Neural cell (in vitro differentiated cells): Measurements from ENCODE around the gene C1QC. TPM values are rescaled to one million over a fixed set of nuclear protein-coding genes. Genes with fewer than 3 reads are reported as not detected.

ENCODE experiments used
- H2AFZ ChIP-seq: fragments of 200-600, 300-800 bp; sonication (generic), shearing (Covaris generic); 2 replicates; pipeline ENCODE4 v1.6.0; 2014; ENCODE audit warnings: low read depth, mild to moderate bottlenecking, antibody characterized with exemption, low read length, moderate library complexity
- H3F3A ChIP-seq: fragments of 200-600 bp; shearing (Covaris generic); 2 replicates; pipeline ENCODE4 v1.6.1; 2016; ENCODE audit warnings: mild to moderate bottlenecking, moderate library complexity, mixed read lengths, antibody characterized with exemption, low read length; ENCODE audit not compliant: insufficient read depth, poor library complexity, severe bottlenecking
- H3K27ac ChIP-seq: fragments of 200-600, 300-800 bp; sonication (generic), shearing (Covaris generic); 2 replicates; pipeline ENCODE4 v1.5.1; 2014; ENCODE audit warnings: mild to moderate bottlenecking, low read length, moderate library complexity
- H3K27me3 ChIP-seq: fragments of 300-800, 200-600 bp; sonication (generic), shearing (Covaris generic); 2 replicates; pipeline ENCODE4 v1.6.0; 2014; ENCODE audit warnings: mild to moderate bottlenecking, low read depth, low read length, moderate library complexity; ENCODE audit not compliant: insufficient read depth
- H3K36me3 ChIP-seq: fragments of 300-800, 200-600 bp; sonication (generic), shearing (Covaris generic); 2 replicates; pipeline ENCODE4 v1.5.1; 2014; ENCODE audit warnings: mild to moderate bottlenecking, antibody characterized with exemption, low read length, moderate library complexity; ENCODE audit not compliant: insufficient read depth
- H3K4me2 ChIP-seq: fragments of 300-800, 200-600 bp; sonication (generic), shearing (Covaris generic); 2 replicates; pipeline ENCODE4 v1.6.0; 2014; ENCODE audit warnings: mild to moderate bottlenecking, low read length
- H3K4me3 ChIP-seq: fragments of 300-800, 200-600 bp; sonication (generic), shearing (Covaris generic); 2 replicates; pipeline ENCODE4 v1.5.1; 2014; ENCODE audit warnings: mild to moderate bottlenecking, low read length, moderate library complexity
- H3K79me2 ChIP-seq: fragments of 200-600 bp; shearing (Covaris generic); replicated peaks from 2 replicates; pipeline ENCODE4 v1.6.0; 2014; ENCODE audit warnings: mild to moderate bottlenecking, low read length, moderate library complexity; ENCODE audit not compliant: insufficient read depth
- H3K9ac ChIP-seq: fragments of 300-800, 200-600 bp; sonication (generic), shearing (Covaris generic); 2 replicates; pipeline ENCODE4 v1.6.1; 2016; ENCODE audit warnings: mild to moderate bottlenecking, low read length, mixed read lengths
- H3K9me2 ChIP-seq: fragments of 200-600 bp; shearing (Covaris generic); 2 replicates; pipeline ENCODE4 v1.6.1; 2016; ENCODE audit warnings: mild to moderate bottlenecking, low read length, mixed read lengths; ENCODE audit not compliant: insufficient read depth
- H3K9me3 ChIP-seq: fragments of 200-600, 300-800 bp; sonication (generic), shearing (Covaris generic); 2 replicates; pipeline ENCODE4 v1.6.1; 2016; ENCODE audit warnings: mild to moderate bottlenecking, mixed run types, low read length, moderate library complexity, mixed read lengths
- H4K20me1 ChIP-seq: fragments of 200-600 bp; shearing (Covaris generic); 2 replicates; pipeline ENCODE4 v1.6.1; 2016; ENCODE audit warnings: mild to moderate bottlenecking, mixed run types; ENCODE audit not compliant: insufficient read depth
- EP300 ChIP-seq: fragments of 450-650 bp; conservative IDR thresholded peaks from 2 replicates; pipeline ENCODE4 v1.6.1; 2014; ENCODE audit warnings: antibody characterized with exemption, mild to moderate bottlenecking, moderate library complexity; ENCODE audit not compliant: poor library complexity, severe bottlenecking
- EZH2 ChIP-seq: fragments of 200-600, 300-800 bp; shearing (Covaris generic), sonication (generic); IDR thresholded peaks from 2 replicates; pipeline ENCODE4 v1.6.1; 2014; ENCODE audit warnings: antibody characterized with exemption, low read length, borderline replicate concordance, mild to moderate bottlenecking; ENCODE audit not compliant: insufficient read depth, poor library complexity, severe bottlenecking
- MXI1 ChIP-seq: fragments of 450-650 bp; conservative IDR thresholded peaks from 2 replicates; pipeline ENCODE4 v1.6.1; 2014; ENCODE audit warnings: antibody characterized with exemption, mild to moderate bottlenecking; ENCODE audit not compliant: poor library complexity, severe bottlenecking
- POLR2AphosphoS5 ChIP-seq: IDR thresholded peaks from 2 replicates; pipeline ENCODE4 v1.6.1; 2012
- RAD21 ChIP-seq: fragments of 450-650 bp; conservative IDR thresholded peaks from 2 replicates; pipeline ENCODE4 v1.6.1; 2014; ENCODE audit warnings: antibody characterized with exemption, mild to moderate bottlenecking, moderate library complexity
- SMC3 ChIP-seq: fragments of 450-650 bp; conservative IDR thresholded peaks from 2 replicates; pipeline ENCODE4 v1.6.1; 2014; ENCODE audit warnings: antibody characterized with exemption, mild to moderate bottlenecking, moderate library complexity; ENCODE audit not compliant: poor library complexity
- TAF1 ChIP-seq: IDR thresholded peaks from 2 replicates; pipeline ENCODE4 v1.6.1; 2012; ENCODE audit warnings: low read depth
- polyA plus RNA-seq: library from polyadenylated mRNA; depleted of rRNA; stranded (reverse); fragments of >200 nt; gene quantifications from 2 replicates; pipeline ENCODE4 v1.2.3, GENCODE V29; 2014
- TF ChIP-seq, protein P1 (sequence below): fragments of 450-650 bp; IDR thresholded peaks from 2 replicates; pipeline ENCODE4 v1.5.1; 2014; ENCODE audit warnings: antibody characterized with exemption, mild to moderate bottlenecking, moderate library complexity; ENCODE audit not compliant: poor library complexity, severe bottlenecking
- TF ChIP-seq, protein P2 (sequence below): IDR thresholded peaks from 2 replicates; pipeline ENCODE4 v1.6.1; 2012; ENCODE audit warnings: borderline replicate concordance

C1QC gene
- polyA plus RNA-seq, 1 donor from 2014 or later = not detected

- Histone ChIP-seq H3K4me2 (no peak overlapping the region), H3K9me3 (no peaks in the 10 kb centered on the region), H2AFZ (no peak overlapping the region), H4K20me1 (no peaks in the 10 kb centered on the region), H3F3A (no peaks in the 10 kb centered on the region), H3K79me2 (no peaks in the 10 kb centered on the region), H3K9ac (no peak overlapping the region), H3K27ac (no peak overlapping the region), H3K9me2 (no peaks in the 10 kb centered on the region), H3K27me3 (no peaks in the 10 kb centered on the region), H3K36me3 (no peaks in the 10 kb centered on the region), H3K4me3 (no peak overlapping the region)
- TF ChIP-seq MXI1 (no peak), POLR2AphosphoS5 (no peak), EP300 (no peak), EZH2 (no peak), TAF1 (no peak), RAD21 (no peak), SMC3 (no peak)
- TF ChIP-seq, protein P1, sequence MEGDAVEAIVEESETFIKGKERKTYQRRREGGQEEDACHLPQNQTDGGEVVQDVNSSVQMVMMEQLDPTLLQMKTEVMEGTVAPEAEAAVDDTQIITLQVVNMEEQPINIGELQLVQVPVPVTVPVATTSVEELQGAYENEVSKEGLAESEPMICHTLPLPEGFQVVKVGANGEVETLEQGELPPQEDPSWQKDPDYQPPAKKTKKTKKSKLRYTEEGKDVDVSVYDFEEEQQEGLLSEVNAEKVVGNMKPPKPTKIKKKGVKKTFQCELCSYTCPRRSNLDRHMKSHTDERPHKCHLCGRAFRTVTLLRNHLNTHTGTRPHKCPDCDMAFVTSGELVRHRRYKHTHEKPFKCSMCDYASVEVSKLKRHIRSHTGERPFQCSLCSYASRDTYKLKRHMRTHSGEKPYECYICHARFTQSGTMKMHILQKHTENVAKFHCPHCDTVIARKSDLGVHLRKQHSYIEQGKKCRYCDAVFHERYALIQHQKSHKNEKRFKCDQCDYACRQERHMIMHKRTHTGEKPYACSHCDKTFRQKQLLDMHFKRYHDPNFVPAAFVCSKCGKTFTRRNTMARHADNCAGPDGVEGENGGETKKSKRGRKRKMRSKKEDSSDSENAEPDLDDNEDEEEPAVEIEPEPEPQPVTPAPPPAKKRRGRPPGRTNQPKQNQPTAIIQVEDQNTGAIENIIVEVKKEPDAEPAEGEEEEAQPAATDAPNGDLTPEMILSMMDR = no peak
- TF ChIP-seq, protein P2, sequence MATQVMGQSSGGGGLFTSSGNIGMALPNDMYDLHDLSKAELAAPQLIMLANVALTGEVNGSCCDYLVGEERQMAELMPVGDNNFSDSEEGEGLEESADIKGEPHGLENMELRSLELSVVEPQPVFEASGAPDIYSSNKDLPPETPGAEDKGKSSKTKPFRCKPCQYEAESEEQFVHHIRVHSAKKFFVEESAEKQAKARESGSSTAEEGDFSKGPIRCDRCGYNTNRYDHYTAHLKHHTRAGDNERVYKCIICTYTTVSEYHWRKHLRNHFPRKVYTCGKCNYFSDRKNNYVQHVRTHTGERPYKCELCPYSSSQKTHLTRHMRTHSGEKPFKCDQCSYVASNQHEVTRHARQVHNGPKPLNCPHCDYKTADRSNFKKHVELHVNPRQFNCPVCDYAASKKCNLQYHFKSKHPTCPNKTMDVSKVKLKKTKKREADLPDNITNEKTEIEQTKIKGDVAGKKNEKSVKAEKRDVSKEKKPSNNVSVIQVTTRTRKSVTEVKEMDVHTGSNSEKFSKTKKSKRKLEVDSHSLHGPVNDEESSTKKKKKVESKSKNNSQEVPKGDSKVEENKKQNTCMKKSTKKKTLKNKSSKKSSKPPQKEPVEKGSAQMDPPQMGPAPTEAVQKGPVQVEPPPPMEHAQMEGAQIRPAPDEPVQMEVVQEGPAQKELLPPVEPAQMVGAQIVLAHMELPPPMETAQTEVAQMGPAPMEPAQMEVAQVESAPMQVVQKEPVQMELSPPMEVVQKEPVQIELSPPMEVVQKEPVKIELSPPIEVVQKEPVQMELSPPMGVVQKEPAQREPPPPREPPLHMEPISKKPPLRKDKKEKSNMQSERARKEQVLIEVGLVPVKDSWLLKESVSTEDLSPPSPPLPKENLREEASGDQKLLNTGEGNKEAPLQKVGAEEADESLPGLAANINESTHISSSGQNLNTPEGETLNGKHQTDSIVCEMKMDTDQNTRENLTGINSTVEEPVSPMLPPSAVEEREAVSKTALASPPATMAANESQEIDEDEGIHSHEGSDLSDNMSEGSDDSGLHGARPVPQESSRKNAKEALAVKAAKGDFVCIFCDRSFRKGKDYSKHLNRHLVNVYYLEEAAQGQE = no peak
Observed at GRCh38 chr1:22689505-22689904, 46.1 kb downstream of the C1QC start.

DNA sequence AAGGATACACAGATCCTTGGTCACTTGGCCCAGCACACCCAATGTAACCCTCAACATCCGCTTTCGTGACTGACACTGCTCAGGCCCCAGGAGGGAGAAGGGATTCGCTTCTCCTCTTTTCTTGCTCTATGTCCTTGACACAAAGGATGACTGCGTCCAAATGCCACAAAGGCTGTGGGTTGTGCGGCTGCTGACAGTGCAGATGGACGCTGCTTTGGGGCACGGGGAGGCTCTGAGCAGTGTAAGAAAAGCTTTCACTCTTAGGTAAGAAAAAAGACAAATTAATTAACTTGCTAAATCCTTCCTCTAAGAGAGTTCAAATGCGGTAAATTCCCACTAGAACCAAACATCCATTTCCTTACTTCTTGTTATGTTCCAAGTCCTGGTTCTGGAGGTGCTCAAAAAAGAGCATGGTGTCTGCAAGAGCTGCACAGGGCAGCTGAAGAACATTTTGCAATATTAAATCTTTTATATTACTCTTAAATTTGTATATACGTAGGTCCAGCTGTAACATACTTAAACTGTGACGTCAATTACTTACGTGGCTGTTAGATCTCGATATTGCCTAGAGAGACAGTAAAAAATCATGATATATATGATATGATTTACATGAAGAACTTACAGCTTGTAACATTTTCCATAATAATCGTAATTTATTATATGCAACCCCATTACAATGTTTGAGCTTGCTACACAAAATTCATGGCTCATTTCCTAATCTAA is 47.8 kb downstream of the C1QC start:
- Histone ChIP-seq H3K9ac (no peak overlapping the region), H3K27me3 (no peaks in the 10 kb centered on the region), H3K4me3 (no peak overlapping the region), H3K79me2 (no peaks in the 10 kb centered on the region), H3K9me2 (no peaks in the 10 kb centered on the region), H3K4me2 (no peak overlapping the region), H4K20me1 (no peaks in the 10 kb centered on the region), H3K27ac (no peak overlapping the region), H2AFZ (no peak overlapping the region), H3K36me3 (no peaks in the 10 kb centered on the region), H3K9me3 (no peaks in the 10 kb centered on the region), H3F3A (no peaks in the 10 kb centered on the region)
- no peak for TF ChIP-seq POLR2AphosphoS5
- no peak for TF ChIP-seq TAF1
- TF ChIP-seq, protein P2 = no peak
- no peak for TF ChIP-seq MXI1
- no peak for TF ChIP-seq SMC3
- no peak for TF ChIP-seq EZH2
- no peak for TF ChIP-seq EP300
- TF ChIP-seq, protein P1 = no peak
- TF ChIP-seq RAD21 = no peak
